ENCODE measurements around the gene TLK2.

The TLK2 gene

GRCh38 chr17:62630365-62631085 lies 151.9 kb downstream of the TLK2 start:
- no peak for DNase-seq

GRCh38 chr17:62631086-62631935 lies 152.7 kb downstream of the TLK2 start:
- DNase-seq: no peak

GRCh38 chr17:62631936-62632924 lies 153.6 kb downstream of the TLK2 start:
- no peak for DNase-seq

- DNase-seq: no peak
Measured at GRCh38 chr17:62637809-62638208, 159.2 kb downstream of the TLK2 start.

- no peak for DNase-seq
Measured at GRCh38 chr17:62641153-62641552, 162.5 kb downstream of the TLK2 start.

- DNase-seq: no peak
Measured at GRCh38 chr17:62641951-62642350, 163.3 kb downstream of the TLK2 start.

GRCh38 chr17:62643496-62643895 lies 164.9 kb downstream of the TLK2 start:
- DNase-seq: no peak

GRCh38 chr17:62644487-62645173 lies 166.0 kb downstream of the TLK2 start:
- DNase-seq: no peak

GRCh38 chr17:62648251-62648955 lies 169.8 kb downstream of the TLK2 start:
- DNase-seq: no peak

GRCh38 chr17:62648956-62649294 lies 170.3 kb downstream of the TLK2 start:
- DNase-seq: no peak

- no peak for DNase-seq
Measured at GRCh38 chr17:62649570-62649969, 170.9 kb downstream of the TLK2 start.

GRCh38 chr17:62650587-62650986 lies 172.0 kb downstream of the TLK2 start:
- no peak for DNase-seq

- DNase-seq: peak; percentile 27
Measured at GRCh38 chr17:62652251-62653001, 173.8 kb downstream of the TLK2 start.

GRCh38 chr17:62653002-62653825 lies 174.6 kb downstream of the TLK2 start:
- peak; percentile 88 for DNase-seq

- no peak for DNase-seq
Measured at GRCh38 chr17:62653826-62654761, 175.5 kb downstream of the TLK2 start.

GRCh38 chr17:62655656-62656055 lies 177.0 kb downstream of the TLK2 start:
- DNase-seq: no peak

GRCh38 chr17:62656446-62656845 lies 177.8 kb downstream of the TLK2 start:
- no peak for DNase-seq

GRCh38 chr17:62657145-62657665 lies 178.6 kb downstream of the TLK2 start:
- no peak for DNase-seq

- no peak for DNase-seq
Measured at GRCh38 chr17:62657690-62658089, 179.1 kb downstream of the TLK2 start.
